Left forelimb (tissue), 1 donor: Measurements from ENCODE around the gene PIK3R3.
"Not testable (repeated sequence)": the region's sequence is repeated elsewhere in the genome, so short reads cannot be mapped to it uniquely, and the experiment has no call there.

Source experiments
- DNase-seq: peaks from one replicate; pipeline ENCODE4 v3.0.0-alpha.2; 2018; ENCODE audit warnings: low spot score

PIK3R3 gene

GRCh38 chr1:46065405-46065804 lies 67.0 kb downstream of the PIK3R3 start:
- no peak for DNase-seq

GRCh38 chr1:46064708-46065107 lies 67.7 kb downstream of the PIK3R3 start:
- DNase-seq = no peak

- no peak for DNase-seq
Observed at GRCh38 chr1:46062651-46063319, 69.6 kb downstream of the PIK3R3 start.

GRCh38 chr1:46061146-46061545 lies 71.3 kb downstream of the PIK3R3 start:
- DNase-seq = no peak

GRCh38 chr1:46058936-46059335 lies 73.5 kb downstream of the PIK3R3 start:
- DNase-seq = no peak

GRCh38 chr1:46057781-46058180 lies 74.6 kb downstream of the PIK3R3 start:
- DNase-seq = no peak

GRCh38 chr1:46057215-46057614 lies 75.2 kb downstream of the PIK3R3 start:
- not testable (repeated sequence) for DNase-seq

GRCh38 chr1:46056325-46056724 lies 76.1 kb downstream of the PIK3R3 start:
- DNase-seq = no peak

GRCh38 chr1:46053734-46054133 lies 78.7 kb downstream of the PIK3R3 start:
- no peak for DNase-seq

- no peak for DNase-seq
Observed at GRCh38 chr1:46044116-46044515, 88.3 kb downstream of the PIK3R3 start.

- DNase-seq = no peak
Observed at GRCh38 chr1:46043458-46044017, 88.9 kb downstream of the PIK3R3 start.

- DNase-seq = no peak
Observed at GRCh38 chr1:46041974-46042373, 90.5 kb downstream of the PIK3R3 start.

- no peak for DNase-seq
Observed at GRCh38 chr1:46041551-46041950, 90.9 kb downstream of the PIK3R3 start.

- DNase-seq = no peak
Observed at GRCh38 chr1:46039571-46040052, 92.8 kb downstream of the PIK3R3 start.

- peak; percentile 88 for DNase-seq
Observed at GRCh38 chr1:46036894-46037839, 95.3 kb downstream of the PIK3R3 start.

- DNase-seq = no peak
Observed at GRCh38 chr1:46034601-46035516, 97.6 kb downstream of the PIK3R3 start.

GRCh38 chr1:46030876-46031660 lies 101.4 kb downstream of the PIK3R3 start:
- no peak for DNase-seq

- DNase-seq = no peak
Observed at GRCh38 chr1:46030074-46030870, 102.2 kb downstream of the PIK3R3 start.

- DNase-seq = no peak
Observed at GRCh38 chr1:46027788-46028573, 104.4 kb downstream of the PIK3R3 start.
